ENCODE measurements around the gene ZNF273.
"Not testable (repeated sequence)": the region's sequence is repeated elsewhere in the genome, so short reads cannot be mapped to it uniquely, and the experiment has no call there.

The ZNF273 gene

DNA sequence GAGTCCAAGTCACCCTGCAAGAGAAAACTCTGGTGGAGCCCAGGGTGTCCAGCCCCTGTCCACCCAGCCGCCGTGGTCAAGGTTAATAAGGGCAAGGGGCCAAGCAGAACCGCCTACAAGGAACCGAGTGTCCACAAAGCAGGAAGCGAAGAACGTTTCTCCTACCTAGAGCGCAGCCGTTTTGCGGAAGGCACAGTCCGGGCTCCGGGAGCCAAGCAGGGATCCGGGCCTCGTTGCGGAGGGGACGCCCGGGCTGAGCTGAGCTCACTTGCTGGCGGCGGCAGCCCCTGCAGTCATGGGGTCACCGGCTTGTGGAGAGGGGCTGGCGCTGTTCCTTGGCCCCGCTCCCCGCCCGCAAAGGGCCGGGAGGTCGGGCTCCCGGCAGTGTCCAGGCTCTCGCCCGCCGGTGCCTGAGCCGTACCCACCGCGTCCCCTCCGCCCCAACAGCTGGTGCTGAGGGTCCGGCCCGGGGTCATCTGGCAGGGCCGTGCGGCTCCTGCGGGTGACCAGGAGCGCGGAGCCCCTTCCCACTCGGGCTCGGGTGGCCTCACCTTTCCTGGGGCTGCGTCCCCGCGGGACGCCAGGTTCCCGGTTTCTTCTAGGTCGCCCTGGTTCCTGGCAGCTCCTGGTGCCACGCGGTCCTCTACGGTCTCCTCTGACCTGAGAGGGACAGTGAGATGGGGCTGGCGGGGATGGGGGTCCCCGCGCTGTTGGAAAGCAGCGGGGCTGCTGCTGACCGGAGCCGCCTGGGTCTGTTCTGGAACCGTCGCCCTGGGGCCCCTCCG is 14.0 kb upstream of the ZNF273 start:
- Histone ChIP-seq H3K9me3 (peaks cover 33% of the 10 kb centered on the region), H3K4me1 (no peaks in the 10 kb centered on the region), H3K27ac (no peak overlapping the region), H3K4me3 (no peak overlapping the region), H4K20me1 (no peaks in the 10 kb centered on the region), H3K9ac (no peak overlapping the region), H3K36me3 (no peaks in the 10 kb centered on the region), H3K27me3 (peaks cover 18% of the 10 kb centered on the region), H3K4me2 (no peak overlapping the region)
- TF ChIP-seq Cebpa-rat (IDR thresholded peaks at IDR 0.05): no peak

GRCh38 chr7:64889686-64890162 is 13.3 kb upstream of the ZNF273 start:
- Histone ChIP-seq H3K4me1 (no peaks in the 10 kb centered on the region), H3K9me3 (peaks cover 27% of the 10 kb centered on the region), H3K27me3 (peaks cover 18% of the 10 kb centered on the region), H3K36me3 (no peaks in the 10 kb centered on the region), H3K4me3 (no peak overlapping the region), H4K20me1 (no peaks in the 10 kb centered on the region), H3K27ac (no peak overlapping the region), H3K9ac (no peak overlapping the region), H3K4me2 (no peak overlapping the region)
- no peak for TF ChIP-seq Cebpa-rat (IDR thresholded peaks at IDR 0.05)

DNA sequence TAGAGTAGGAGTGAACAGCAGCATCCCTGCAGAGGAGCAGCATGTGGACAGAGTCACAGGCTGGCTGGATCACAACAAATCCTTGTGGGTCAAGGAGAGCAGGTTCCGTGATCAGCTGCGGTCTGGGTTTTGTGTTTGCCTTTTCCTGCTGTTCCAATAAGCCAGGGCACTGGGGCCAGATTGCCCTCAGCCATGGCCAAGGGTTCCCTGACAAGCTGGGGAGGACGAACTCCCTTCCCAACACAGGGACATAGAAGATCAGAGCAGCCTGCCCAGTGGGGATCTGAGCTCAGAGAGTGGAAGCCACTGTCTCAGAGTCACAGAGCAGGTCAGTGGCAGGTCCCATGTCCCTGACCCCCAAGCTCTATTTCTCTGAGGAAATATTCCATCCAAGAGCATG is 12.8 kb upstream of the ZNF273 start:
- H3K4me3 ChIP-seq, H3K36me3 ChIP-seq, H3K4me2 ChIP-seq, H3K9ac ChIP-seq, H3K27ac ChIP-seq, H4K20me1 ChIP-seq, H3K4me1 ChIP-seq: not testable (repeated sequence)
- Histone ChIP-seq H3K27me3 (peaks cover 18% of the 10 kb centered on the region), H3K9me3 (peaks cover 21% of the 10 kb centered on the region)

DNA sequence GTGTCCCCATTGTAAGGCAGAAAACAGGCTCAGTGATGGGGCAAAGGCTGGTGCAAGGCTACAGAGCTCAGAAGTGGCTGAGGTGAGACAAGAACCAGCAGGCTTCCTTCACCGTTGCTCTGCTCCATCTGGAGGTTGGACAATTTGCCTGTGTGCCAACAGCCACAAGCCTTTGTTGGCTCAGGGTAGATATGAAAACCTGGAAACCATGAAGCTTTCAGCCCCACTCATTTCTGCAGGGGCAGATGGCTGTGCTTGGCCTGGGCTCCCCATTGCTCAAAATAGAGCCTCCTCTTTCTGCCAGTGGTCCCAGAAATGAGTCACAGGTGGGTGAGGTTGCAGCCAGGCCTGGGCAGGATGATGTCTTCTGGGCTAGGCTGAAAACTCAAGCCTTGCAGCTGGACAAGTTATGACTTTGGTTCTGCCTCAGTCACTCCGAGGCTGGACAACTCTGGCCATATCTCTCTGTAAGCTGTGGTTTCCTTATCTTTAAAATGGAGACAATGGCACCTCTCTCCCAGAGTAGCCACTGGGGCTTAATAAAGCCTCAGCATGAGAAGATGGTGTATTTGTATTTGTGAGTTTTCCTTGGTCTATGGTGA is 12.2 kb upstream of the ZNF273 start:
- H3K27ac ChIP-seq: no peak overlapping the region
- TF ChIP-seq Cebpa-rat (IDR thresholded peaks at IDR 0.05): no peak
- no peaks in the 10 kb centered on the region for H3K4me1 ChIP-seq
- no peaks in the 10 kb centered on the region for H3K36me3 ChIP-seq
- peaks cover 18% of the 10 kb centered on the region for H3K27me3 ChIP-seq
- no peak overlapping the region for H3K4me2 ChIP-seq
- H3K9me3 ChIP-seq: peaks cover 21% of the 10 kb centered on the region; the same call in 1 of the 2 replicates
- no peaks in the 10 kb centered on the region for H4K20me1 ChIP-seq
- H3K4me3 ChIP-seq: no peak overlapping the region
- no peak overlapping the region for H3K9ac ChIP-seq

- H3K27me3 ChIP-seq: peaks cover 18% of the 10 kb centered on the region
- H3K9ac ChIP-seq, H3K27ac ChIP-seq, H3K4me3 ChIP-seq, H3K4me2 ChIP-seq, H4K20me1 ChIP-seq, H3K36me3 ChIP-seq, H3K4me1 ChIP-seq: not testable (repeated sequence)
- H3K9me3 ChIP-seq: peaks cover 21% of the 10 kb centered on the region; the same call in 1 of the 2 replicates
Measured at GRCh38 chr7:64891363-64892081, 11.6 kb upstream of the ZNF273 start.

- no peak for TF ChIP-seq Cebpa-rat (IDR thresholded peaks at IDR 0.05)
- no peaks in the 10 kb centered on the region for H3K36me3 ChIP-seq
Measured at GRCh38 chr7:64892116-64892515, 11.0 kb upstream of the ZNF273 start.

GRCh38 chr7:64892666-64893309 is 10.3 kb upstream of the ZNF273 start:
- Histone ChIP-seq H3K9ac (no peak overlapping the region), H4K20me1 (no peaks in the 10 kb centered on the region), H3K4me2 (no peak overlapping the region), H3K4me1 (no peaks in the 10 kb centered on the region), H3K4me3 (no peak overlapping the region), H3K27me3 (peaks cover 18% of the 10 kb centered on the region), H3K36me3 (no peaks in the 10 kb centered on the region), H3K27ac (no peak overlapping the region), H3K9me3 (peaks cover 18% of the 10 kb centered on the region; the same call in 1 of the 2 replicates)
- TF ChIP-seq Cebpa-rat (IDR thresholded peaks at IDR 0.05): no peak

More at GRCh38 chr7:64892116-64892515, 11.0 kb upstream of the ZNF273 start:
- Histone ChIP-seq H3K4me3 (no peak overlapping the region), H3K27me3 (peaks cover 18% of the 10 kb centered on the region), H3K9ac (no peak overlapping the region), H4K20me1 (no peaks in the 10 kb centered on the region), H3K4me2 (no peak overlapping the region), H3K9me3 (peaks cover 21% of the 10 kb centered on the region; the same call in 1 of the 2 replicates), H3K4me1 (no peaks in the 10 kb centered on the region), H3K27ac (no peak overlapping the region)

- Histone ChIP-seq H3K4me2 (no peak overlapping the region), H3K4me1 (no peaks in the 10 kb centered on the region)
- TF ChIP-seq Cebpa-rat (IDR thresholded peaks at IDR 0.05): no peak
Measured at GRCh38 chr7:64893401-64893800, 9.7 kb upstream of the ZNF273 start.

DNA sequence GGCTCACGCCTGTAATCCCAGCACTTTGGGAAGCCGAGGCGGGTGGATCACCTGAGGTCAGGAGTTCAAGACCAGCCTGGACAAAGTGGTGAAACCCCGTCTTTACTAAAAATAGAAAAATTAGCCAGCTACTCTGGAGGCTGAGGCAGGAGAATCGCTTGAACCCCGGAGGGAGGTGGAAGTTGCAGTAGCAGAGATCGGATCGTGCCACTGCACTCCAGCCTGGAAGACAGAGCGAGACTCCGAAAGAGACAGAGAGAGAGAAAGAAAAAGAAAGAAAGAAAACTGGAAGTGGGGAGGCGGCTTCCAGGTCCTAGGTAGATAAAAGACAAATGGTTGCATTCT is 640 bp upstream of the ZNF273 start:
- Histone ChIP-seq H3K9me3 (peaks cover 29% of the 10 kb centered on the region), H3K9ac (peak overlapping the region; percentile 92; the same call in 1 of the 2 replicates), H3K4me2 (peak overlapping the region; percentile 72), H3K36me3 (peaks cover 23% of the 10 kb centered on the region), H3K4me1 (peaks cover 21% of the 10 kb centered on the region), H3K27ac (peak overlapping the region; percentile 22; the same call in 1 of the 2 replicates), H3K4me3 (peak overlapping the region; percentile 89)
- H3K27me3 ChIP-seq, H4K20me1 ChIP-seq: not testable (repeated sequence)

More at GRCh38 chr7:64893401-64893800, 9.7 kb upstream of the ZNF273 start:
- no peak overlapping the region for H3K9ac ChIP-seq
- H3K4me3 ChIP-seq: no peak overlapping the region
- H3K27me3 ChIP-seq: peaks cover 14% of the 10 kb centered on the region
- H3K27ac ChIP-seq: no peak overlapping the region
- H4K20me1 ChIP-seq: no peaks in the 10 kb centered on the region
- H3K9me3 ChIP-seq: peaks cover 12% of the 10 kb centered on the region; the same call in 1 of the 2 replicates
- no peaks in the 10 kb centered on the region for H3K36me3 ChIP-seq

Measured in BLaER1 (cell line).